ENCODE data around the gene SIRT6.

- peak in 1 of 3 experiments; percentile 32 for TF ChIP-seq CTCF (IDR thresholded peaks at IDR 0.05)
- no peak for TF ChIP-seq POLR2A (IDR thresholded peaks at IDR 0.05)
- TF ChIP-seq POLR2AphosphoS5 (IDR thresholded peaks at IDR 0.05; ENCODE audit: insufficient read depth in 1 of 2, low read depth in 1 of 2) = peak; percentile 95 to 100
These were observed at the start of gene SIRT6, which contains the start of gene ANKRD24 for GRCh38 chr19:4182084-4182810.
